ENCODE results near the gene MAGOHB. TPM values are rescaled to one million over a fixed set of nuclear protein-coding genes. Genes with fewer than 3 reads are reported as not detected.
"Not testable (repeated sequence)": the region's sequence is repeated elsewhere in the genome, so short reads cannot be mapped to it uniquely, and the experiment has no call there.

MAGOHB gene
- total RNA-seq (2012; rRNA removed) = 18.6 and 30.4 TPM in 2 replicates

GRCh38 chr12:10613349-10614055 lies at the start of gene MAGOHB:
MAGOHB (minus strand) TSS chr12:10613609; CDS start chr12:10613532, 77 bp downstream.
- H3K4me1 ChIP-seq (ENCODE audit: control insufficient read depth, insufficient read depth, low read length) = peaks cover 20% of the 10 kb centered on the region
- H3K9me3 ChIP-seq (replicated peaks; ENCODE audit: low read length) = no peaks in the 10 kb centered on the region
- H3K4me3 ChIP-seq (ENCODE audit: low read length) = peak within 1 kb of the TSS; percentile 99
- peaks cover 10% of the 10 kb centered on the region for H3K36me3 ChIP-seq (ENCODE audit: insufficient read depth, low read length)
- peak within 1 kb of the TSS; percentile 84 for H3K4me2 ChIP-seq (ENCODE audit: low read length)
- no peaks in the 10 kb centered on the region for H3K27me3 ChIP-seq (ENCODE audit: control insufficient read depth, insufficient read depth, low read length)
- H3K9ac ChIP-seq (ENCODE audit: low read depth, low read length) = peak within 1 kb of the TSS; percentile 97

- H3K4me1 ChIP-seq (ENCODE audit: control insufficient read depth, insufficient read depth, low read length) = no peaks in the 10 kb centered on the region
- no peak overlapping the region for H3K4me3 ChIP-seq (ENCODE audit: low read length)
- no peak overlapping the region for H3K4me2 ChIP-seq (ENCODE audit: low read length)
- no peaks in the 10 kb centered on the region for H3K27me3 ChIP-seq (ENCODE audit: control insufficient read depth, insufficient read depth, low read length)
- H3K36me3 ChIP-seq (ENCODE audit: insufficient read depth, low read length) = no peaks in the 10 kb centered on the region
- H3K9ac ChIP-seq (ENCODE audit: low read depth, low read length) = no peak overlapping the region
- no peaks in the 10 kb centered on the region for H3K9me3 ChIP-seq (replicated peaks; ENCODE audit: low read length)
Observed at GRCh38 chr12:10661338-10661737, 47.9 kb upstream of the MAGOHB start.

- H3K4me2 ChIP-seq (ENCODE audit: low read length) = no peak overlapping the region
- H3K27me3 ChIP-seq (ENCODE audit: control insufficient read depth, insufficient read depth, low read length) = no peaks in the 10 kb centered on the region
- no peaks in the 10 kb centered on the region for H3K9me3 ChIP-seq (replicated peaks; ENCODE audit: low read length)
- no peaks in the 10 kb centered on the region for H3K4me1 ChIP-seq (ENCODE audit: control insufficient read depth, insufficient read depth, low read length)
- no peaks in the 10 kb centered on the region for H3K36me3 ChIP-seq (ENCODE audit: insufficient read depth, low read length)
- no peak overlapping the region for H3K4me3 ChIP-seq (ENCODE audit: low read length)
- no peak overlapping the region for H3K9ac ChIP-seq (ENCODE audit: low read depth, low read length)
Observed at GRCh38 chr12:10654003-10654402, 40.6 kb upstream of the MAGOHB start.

GRCh38 chr12:10652192-10652591 lies 38.8 kb upstream of the MAGOHB start:
- H3K9ac ChIP-seq (ENCODE audit: low read depth, low read length) = no peak overlapping the region
- H3K27me3 ChIP-seq (ENCODE audit: control insufficient read depth, insufficient read depth, low read length) = no peaks in the 10 kb centered on the region
- no peak overlapping the region for H3K4me2 ChIP-seq (ENCODE audit: low read length)
- no peaks in the 10 kb centered on the region for H3K36me3 ChIP-seq (ENCODE audit: insufficient read depth, low read length)
- H3K9me3 ChIP-seq (replicated peaks; ENCODE audit: low read length) = peaks cover 2% of the 10 kb centered on the region
- no peak overlapping the region for H3K4me3 ChIP-seq (ENCODE audit: low read length)
- no peaks in the 10 kb centered on the region for H3K4me1 ChIP-seq (ENCODE audit: control insufficient read depth, insufficient read depth, low read length)

GRCh38 chr12:10646576-10646975 lies 33.2 kb upstream of the MAGOHB start:
- not testable (repeated sequence) for H3K9me3 ChIP-seq (replicated peaks; ENCODE audit: low read length); H3K4me2 ChIP-seq (ENCODE audit: low read length); H3K27me3 ChIP-seq (ENCODE audit: control insufficient read depth, insufficient read depth, low read length); H3K4me3 ChIP-seq (ENCODE audit: low read length); H3K36me3 ChIP-seq (ENCODE audit: insufficient read depth, low read length); H3K9ac ChIP-seq (ENCODE audit: low read depth, low read length); H3K4me1 ChIP-seq (ENCODE audit: control insufficient read depth, insufficient read depth, low read length)

- Histone ChIP-seq H3K4me3 (ENCODE audit: low read length) (no peak overlapping the region), H3K36me3 (ENCODE audit: insufficient read depth, low read length) (no peaks in the 10 kb centered on the region), H3K9ac (ENCODE audit: low read depth, low read length) (no peak overlapping the region), H3K4me1 (ENCODE audit: control insufficient read depth, insufficient read depth, low read length) (peaks cover 11% of the 10 kb centered on the region), H3K4me2 (ENCODE audit: low read length) (no peak overlapping the region), H3K9me3 (replicated peaks; ENCODE audit: low read length) (peaks cover 13% of the 10 kb centered on the region), H3K27me3 (ENCODE audit: control insufficient read depth, insufficient read depth, low read length) (no peaks in the 10 kb centered on the region)
Observed at GRCh38 chr12:10645910-10646309, 32.5 kb upstream of the MAGOHB start.

GRCh38 chr12:10641735-10642500 lies 28.5 kb upstream of the MAGOHB start:
- H3K36me3 ChIP-seq (ENCODE audit: insufficient read depth, low read length) = no peaks in the 10 kb centered on the region
- H3K9me3 ChIP-seq (replicated peaks; ENCODE audit: low read length) = peaks cover 9% of the 10 kb centered on the region
- H3K4me2 ChIP-seq (ENCODE audit: low read length) = peak overlapping the region; percentile 22
- peaks cover 11% of the 10 kb centered on the region for H3K4me1 ChIP-seq (ENCODE audit: control insufficient read depth, insufficient read depth, low read length)
- H3K27me3 ChIP-seq (ENCODE audit: control insufficient read depth, insufficient read depth, low read length) = no peaks in the 10 kb centered on the region
- no peak overlapping the region for H3K9ac ChIP-seq (ENCODE audit: low read depth, low read length)
- peak overlapping the region; percentile 3 for H3K4me3 ChIP-seq (ENCODE audit: low read length)

GRCh38 chr12:10638728-10639127 lies 25.3 kb upstream of the MAGOHB start:
- H3K9me3 ChIP-seq (replicated peaks; ENCODE audit: low read length) = peaks cover 6% of the 10 kb centered on the region
- H3K9ac ChIP-seq (ENCODE audit: low read depth, low read length) = no peak overlapping the region
- H3K36me3 ChIP-seq (ENCODE audit: insufficient read depth, low read length) = no peaks in the 10 kb centered on the region
- H3K27me3 ChIP-seq (ENCODE audit: control insufficient read depth, insufficient read depth, low read length) = no peaks in the 10 kb centered on the region
- no peak overlapping the region for H3K4me2 ChIP-seq (ENCODE audit: low read length)
- no peak overlapping the region for H3K4me3 ChIP-seq (ENCODE audit: low read length)
- H3K4me1 ChIP-seq (ENCODE audit: control insufficient read depth, insufficient read depth, low read length) = peaks cover 27% of the 10 kb centered on the region

GRCh38 chr12:10636611-10637010 lies 23.2 kb upstream of the MAGOHB start:
- H3K4me2 ChIP-seq (ENCODE audit: low read length) = no peak overlapping the region

GRCh38 chr12:10636124-10636523 lies 22.7 kb upstream of the MAGOHB start:
- Histone ChIP-seq H3K36me3 (ENCODE audit: insufficient read depth, low read length) (no peaks in the 10 kb centered on the region), H3K4me3 (ENCODE audit: low read length) (no peak overlapping the region), H3K9ac (ENCODE audit: low read depth, low read length) (no peak overlapping the region), H3K4me1 (ENCODE audit: control insufficient read depth, insufficient read depth, low read length) (peaks cover 19% of the 10 kb centered on the region), H3K9me3 (replicated peaks; ENCODE audit: low read length) (peaks cover 3% of the 10 kb centered on the region), H3K4me2 (ENCODE audit: low read length) (no peak overlapping the region), H3K27me3 (ENCODE audit: control insufficient read depth, insufficient read depth, low read length) (no peaks in the 10 kb centered on the region)

More at GRCh38 chr12:10636611-10637010, 23.2 kb upstream of the MAGOHB start:
- Histone ChIP-seq H3K4me3 (ENCODE audit: low read length) (no peak overlapping the region), H3K27me3 (ENCODE audit: control insufficient read depth, insufficient read depth, low read length) (no peaks in the 10 kb centered on the region), H3K36me3 (ENCODE audit: insufficient read depth, low read length) (no peaks in the 10 kb centered on the region), H3K9ac (ENCODE audit: low read depth, low read length) (no peak overlapping the region), H3K4me1 (ENCODE audit: control insufficient read depth, insufficient read depth, low read length) (peaks cover 24% of the 10 kb centered on the region), H3K9me3 (replicated peaks; ENCODE audit: low read length) (peaks cover 6% of the 10 kb centered on the region)

GRCh38 chr12:10635306-10635705 lies 21.9 kb upstream of the MAGOHB start:
- Histone ChIP-seq H3K4me1 (ENCODE audit: control insufficient read depth, insufficient read depth, low read length) (peaks cover 17% of the 10 kb centered on the region), H3K4me3 (ENCODE audit: low read length) (no peak overlapping the region), H3K27me3 (ENCODE audit: control insufficient read depth, insufficient read depth, low read length) (no peaks in the 10 kb centered on the region), H3K36me3 (ENCODE audit: insufficient read depth, low read length) (no peaks in the 10 kb centered on the region), H3K9ac (ENCODE audit: low read depth, low read length) (peak overlapping the region; percentile 45), H3K4me2 (ENCODE audit: low read length) (no peak overlapping the region), H3K9me3 (replicated peaks; ENCODE audit: low read length) (no peaks in the 10 kb centered on the region)

All from skeletal muscle satellite cell (primary cell).